Stimulated activated CD4-positive, alpha-beta T cell treated with anti-CD3 and anti-CD28 coated beads, TNF-alpha, amount 100 ng/mL, for 4 hours (primary cell): Measurements from ENCODE around the gene FAM118A.
"Not testable (repeated sequence)": the region's sequence is repeated elsewhere in the genome, so short reads cannot be mapped to it uniquely, and the experiment has no call there.

Experiments used
- DNase-seq, 3 experiments: peaks; one replicate each; pipeline ENCODE4 v3.0.0-alpha.2; 2020; ENCODE audit warnings: low read depth in 3 of 3

Gene FAM118A

GRCh38 chr22:45330548-45330947, 20.8 kb downstream of the FAM118A start:
- no peak for DNase-seq

- DNase-seq: no peak
These were observed 21.8 kb downstream of the FAM118A start for GRCh38 chr22:45331486-45331885.

GRCh38 chr22:45332001-45332400, 22.3 kb downstream of the FAM118A start:
- no peak for DNase-seq

GRCh38 chr22:45334068-45334467, 24.3 kb downstream of the FAM118A start:
- DNase-seq: no peak

- no peak for DNase-seq
These were observed 24.8 kb downstream of the FAM118A start for GRCh38 chr22:45334528-45334927.

GRCh38 chr22:45335021-45335818, 25.5 kb downstream of the FAM118A start:
- no peak for DNase-seq

- DNase-seq: no peak
These were observed 26.3 kb downstream of the FAM118A start for GRCh38 chr22:45335854-45336522.

GRCh38 chr22:45336971-45337431, 27.3 kb downstream of the FAM118A start:
- DNase-seq: no peak

GRCh38 chr22:45337536-45337935, 27.8 kb downstream of the FAM118A start:
- DNase-seq: no peak

GRCh38 chr22:45338795-45339194, 29.1 kb downstream of the FAM118A start:
- no peak for DNase-seq

- no peak for DNase-seq
These were observed 30.6 kb downstream of the FAM118A start for GRCh38 chr22:45340323-45340722.

GRCh38 chr22:45341498-45341897, 31.8 kb downstream of the FAM118A start:
- no peak for DNase-seq

- DNase-seq: no peak
These were observed 33.4 kb downstream of the FAM118A start for GRCh38 chr22:45343143-45343542.

GRCh38 chr22:45344334-45344733, 34.6 kb downstream of the FAM118A start:
- no peak for DNase-seq

- no peak for DNase-seq
These were observed 40.2 kb downstream of the FAM118A start for GRCh38 chr22:45349916-45350315.

GRCh38 chr22:45351956-45352355, 42.2 kb downstream of the FAM118A start:
- DNase-seq: no peak

GRCh38 chr22:45352757-45353156, 43.0 kb downstream of the FAM118A start:
- not testable (repeated sequence) for DNase-seq

GRCh38 chr22:45353786-45354185, 44.1 kb downstream of the FAM118A start:
- DNase-seq: no peak

GRCh38 chr22:45357490-45357889, 47.8 kb downstream of the FAM118A start:
- no peak for DNase-seq

GRCh38 chr22:45358127-45358526, 48.4 kb downstream of the FAM118A start:
- no peak for DNase-seq

- DNase-seq: no peak
These were observed 49.9 kb downstream of the FAM118A start for GRCh38 chr22:45359627-45360026.

- DNase-seq: no peak
These were observed 57.0 kb downstream of the FAM118A start for GRCh38 chr22:45366713-45367112.

GRCh38 chr22:45373592-45373991, 63.9 kb downstream of the FAM118A start:
- not testable (repeated sequence) for DNase-seq
